ENCODE measurements around the gene SMTNL2. TPM values are rescaled to one million over a fixed set of nuclear protein-coding genes. Genes with fewer than 3 reads are reported as not detected.

Gene SMTNL2
- under 1 TPM; 0.44 to 0.81 (median 0.67) TPM for total RNA-seq

- TF ChIP-seq CTCF (IDR thresholded peaks at IDR 0.05) = no peak
- no peak for TF ChIP-seq POLR2A (IDR thresholded peaks at IDR 0.05)
- Histone ChIP-seq H3K9me3 (no peaks in the 10 kb centered on the region), H3K36me3 (no peaks in the 10 kb centered on the region), H3K27me3 (peaks cover 11% of the 10 kb centered on the region), H3K27ac (no peak within 1 kb of the TSS), H3K4me3 (replicated peaks in 1 of 3) (peak within 1 kb of the TSS in 1 of 3 donors; percentile 30), H3K4me1 (peaks cover 7 to 13% of the 10 kb centered on the region in 2 donors)
- intact Hi-C loops (cut with DNase I) = no loop called here
- WGBS, 2 donors = 0% methylated on average over 7 of the region's 100 CpGs; no CpG with 5 or more reads in 1 of the 2 donors
- DNase-seq = peak in 1 of 2 donors; percentile 12
These were observed at the start of gene SMTNL2 for GRCh38 chr17:4584101-4584916. Gene SMTNL2, plus strand, starts transcription at chr17:4584529. Its CDS starts 77 bp downstream, at chr17:4584606.

DNA sequence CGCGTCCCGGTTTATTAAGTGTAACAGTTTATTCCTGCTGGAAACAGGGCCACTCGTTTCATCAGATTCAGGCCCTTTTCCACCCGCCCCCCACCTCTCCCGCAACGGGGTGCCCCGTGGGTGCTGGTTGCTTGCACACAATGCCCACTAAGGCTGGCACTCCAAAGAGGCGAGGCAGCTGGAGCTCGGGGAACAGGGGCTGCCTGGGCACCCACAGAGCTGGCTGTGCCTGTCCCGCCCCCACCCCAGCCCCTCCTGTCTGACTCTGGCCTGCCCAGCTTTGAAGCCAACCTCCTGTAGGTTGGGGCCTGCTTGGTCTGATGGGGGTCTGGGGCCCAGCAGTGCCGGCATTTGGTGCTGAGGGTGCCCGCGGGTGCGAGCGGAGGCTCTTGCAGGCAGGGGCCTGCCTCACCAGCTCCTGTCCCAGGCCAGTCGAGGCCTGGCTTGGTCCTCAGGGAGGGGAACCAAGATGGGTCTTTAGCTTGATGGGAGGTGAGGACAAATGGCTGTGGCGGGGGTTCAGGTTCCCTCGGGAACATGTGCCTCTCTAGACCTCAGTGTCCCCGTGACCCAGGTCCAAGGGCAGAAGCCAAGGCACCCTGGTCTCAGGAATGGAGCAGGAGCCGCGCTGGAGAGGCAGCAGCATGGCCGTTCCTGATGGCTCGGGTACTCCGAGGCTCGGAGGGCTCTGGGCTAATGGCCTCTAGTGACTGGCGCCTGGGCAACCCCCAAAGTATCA lies 49.2 kb upstream of the SMTNL2 start:
- Histone ChIP-seq H3K4me3 (replicated peaks in 1 of 3) (no peak overlapping the region), H3K27me3 (no peaks in the 10 kb centered on the region), H3K9me3 (no peaks in the 10 kb centered on the region), H3K36me3 (peaks cover 11 to 15% of the 10 kb centered on the region in 2 donors), H3K4me1 (peaks cover 0 to 58% of the 10 kb centered on the region in 2 donors), H3K27ac (peak overlapping the region in 1 of 3 donors; percentile 17)
- intact Hi-C loops (cut with DNase I) = loop anchor here (10.0 kb wide), 1 partner anchor 90 kb away; no protein-coding TSS in a partner anchor
- DNase-seq = no peak
- WGBS, 2 donors = 84 to 92% methylated on average over 16 to 20 of the region's 27 CpGs
- no peak for TF ChIP-seq CTCF (IDR thresholded peaks at IDR 0.05)
- no peak for TF ChIP-seq POLR2A (IDR thresholded peaks at IDR 0.05)

DNA sequence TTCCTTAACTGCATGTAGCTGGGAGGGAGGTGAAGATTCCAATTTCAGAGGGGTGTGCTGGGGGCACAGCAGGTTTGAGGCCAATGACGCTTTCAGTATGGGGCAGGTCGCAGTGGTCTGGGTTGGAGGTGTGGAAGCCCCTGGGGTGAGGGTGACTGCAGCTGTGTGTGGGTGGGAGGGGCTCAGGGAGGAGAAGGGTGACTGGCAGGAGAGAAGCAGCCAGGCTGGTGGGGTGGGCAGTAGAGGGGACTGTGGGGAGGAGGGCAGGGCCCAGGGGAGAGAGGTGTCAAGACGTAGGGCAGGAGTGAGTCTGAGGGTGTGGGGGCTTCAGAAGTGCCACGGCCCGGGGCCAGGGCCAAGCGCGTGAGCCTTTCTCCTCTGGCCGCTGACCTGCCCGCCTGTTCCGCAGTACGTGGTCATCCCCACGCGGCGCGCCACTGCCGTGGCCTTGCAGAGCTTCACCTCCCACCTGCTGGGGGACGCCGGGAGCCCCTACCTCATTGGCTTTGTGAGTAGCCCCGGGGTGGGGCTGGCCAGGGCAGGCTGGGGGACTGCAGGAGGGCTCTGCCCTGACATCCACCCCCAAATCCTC lies 48.6 kb upstream of the SMTNL2 start:
- Histone ChIP-seq H3K27me3 (no peaks in the 10 kb centered on the region), H3K36me3 (peaks cover 11 to 17% of the 10 kb centered on the region in 2 donors), H3K9me3 (no peaks in the 10 kb centered on the region), H3K27ac (peak overlapping the region in 1 of 3 donors; percentile 17), H3K4me1 (peaks cover 0 to 51% of the 10 kb centered on the region in 2 donors), H3K4me3 (replicated peaks in 1 of 3) (no peak overlapping the region)
- WGBS, 2 donors = 57 to 58% methylated on average over 15 to 16 of the region's 19 CpGs
- TF ChIP-seq CTCF (IDR thresholded peaks at IDR 0.05) = no peak
- TF ChIP-seq POLR2A (IDR thresholded peaks at IDR 0.05) = no peak
- intact Hi-C loops (cut with DNase I) = loop anchor here (10.0 kb wide), 1 partner anchor 91 kb away; no protein-coding TSS in a partner anchor
- no peak for DNase-seq

DNA sequence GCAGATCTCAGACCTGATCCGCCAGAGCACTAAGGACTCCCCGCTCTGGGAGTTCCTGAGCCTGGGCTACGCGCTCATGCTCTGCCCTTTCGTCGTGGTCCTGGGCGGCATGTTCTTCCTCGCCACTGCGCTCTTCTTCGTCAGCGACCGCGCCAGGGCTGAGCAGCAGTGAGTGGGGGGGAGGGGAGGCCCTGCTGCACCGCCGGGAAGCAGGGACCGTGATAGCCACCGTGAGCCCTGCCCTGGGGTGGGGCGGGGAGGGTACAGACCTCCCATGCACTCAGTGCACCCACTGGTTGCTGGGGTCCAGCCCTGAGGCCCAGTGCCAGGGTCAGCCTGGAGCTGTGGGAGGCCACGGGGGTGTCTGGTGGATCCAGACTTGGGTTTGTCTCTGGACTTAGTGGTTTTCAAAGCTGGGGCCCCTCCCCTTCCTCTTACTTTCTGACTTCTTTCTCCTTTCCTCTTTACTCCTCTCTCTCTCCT lies 48.0 kb upstream of the SMTNL2 start:
- Histone ChIP-seq H3K4me1 (peaks cover 0 to 53% of the 10 kb centered on the region in 2 donors), H3K4me3 (replicated peaks in 1 of 3) (no peak overlapping the region), H3K9me3 (no peaks in the 10 kb centered on the region), H3K36me3 (peaks cover 11 to 17% of the 10 kb centered on the region in 2 donors), H3K27ac (peak overlapping the region in 1 of 3 donors; percentile 45), H3K27me3 (no peaks in the 10 kb centered on the region)
- intact Hi-C loops (cut with DNase I) = loop anchor here (10.0 kb wide), 1 partner anchor 91 kb away; no protein-coding TSS in a partner anchor
- peak in 1 of 2 donors; percentile 24 for DNase-seq
- WGBS, 2 donors = 37 to 46% methylated on average over 15 to 18 of the region's 19 CpGs
- no peak for TF ChIP-seq POLR2A (IDR thresholded peaks at IDR 0.05)
- no peak for TF ChIP-seq CTCF (IDR thresholded peaks at IDR 0.05)
